SK-N-SH treated with all-trans-retinoic acid at 6 μM for 48 hours (cell line): ENCODE results near the gene PDCD1LG2.

Source experiments
- BACH2 ChIP-seq: fragments of 250-450 bp; sonication (Bioruptor Pico); IDR thresholded peaks from 2 replicates; pipeline ENCODE4 v1.9.0; 2021; ENCODE audit warnings: mild to moderate bottlenecking, borderline replicate concordance
- PPARA ChIP-seq: fragments of 250-450 bp; sonication (Bioruptor Pico); IDR thresholded peaks from 2 replicates; pipeline ENCODE4 v1.5.0; 2020; ENCODE audit warnings: mild to moderate bottlenecking, borderline replicate concordance
- RARB ChIP-seq: fragments of 250-450 bp; sonication (Bioruptor Pico); IDR thresholded peaks from 2 replicates; pipeline ENCODE4 v1.8.0; 2021; ENCODE audit warnings: mild to moderate bottlenecking, moderate library complexity
- SNAI2 ChIP-seq: fragments of 250-450 bp; sonication (Bioruptor Pico); IDR thresholded peaks from 2 replicates; pipeline ENCODE4 v1.5.0; 2020; ENCODE audit warnings: mild to moderate bottlenecking, moderate library complexity
- TCF4 ChIP-seq: fragments of 250-450 bp; sonication (Bioruptor Pico); IDR thresholded peaks from 2 replicates; pipeline ENCODE4 v1.8.0; 2021; ENCODE audit warnings: mild to moderate bottlenecking, moderate library complexity, borderline replicate concordance
- ZC3H10 ChIP-seq: fragments of 250-450 bp; sonication (Bioruptor Pico); IDR thresholded peaks from 2 replicates; pipeline ENCODE4 v1.5.1; 2021; ENCODE audit warnings: mild to moderate bottlenecking, moderate library complexity
- ZFP3 ChIP-seq: fragments of 250-450 bp; sonication (Bioruptor Pico); IDR thresholded peaks from 2 replicates; pipeline ENCODE4 v1.5.0; 2020; ENCODE audit warnings: mild to moderate bottlenecking, moderate library complexity
- ZFP30 ChIP-seq: fragments of 450-650 bp; formaldehyde crosslinking; IDR thresholded peaks from 2 replicates; pipeline ENCODE4 v1.5.0; 2022; ENCODE audit warnings: mild to moderate bottlenecking, moderate library complexity
- ZNF565 ChIP-seq: fragments of 450-650 bp; formaldehyde crosslinking; conservative IDR thresholded peaks from 2 replicates; pipeline ENCODE4 v1.5.0; 2020; ENCODE audit warnings: low read depth, mild to moderate bottlenecking, moderate library complexity
- ZNF8 ChIP-seq: fragments of 450-650 bp; formaldehyde crosslinking; IDR thresholded peaks from 2 replicates; pipeline ENCODE4 v1.5.0; 2020; ENCODE audit warnings: mild to moderate bottlenecking, moderate library complexity
- TF ChIP-seq, protein P1 (sequence below): fragments of 250-450 bp; sonication (Bioruptor Pico); IDR thresholded peaks from 2 replicates; pipeline ENCODE4 v1.8.0; 2020; ENCODE audit warnings: mild to moderate bottlenecking, moderate library complexity, borderline replicate concordance
- TF ChIP-seq, protein P2 (sequence below): fragments of 250-450 bp; sonication (Bioruptor Pico); IDR thresholded peaks from 2 replicates; pipeline ENCODE4 v1.5.1; 2020; ENCODE audit warnings: low read depth, mild to moderate bottlenecking, moderate library complexity
- TF ChIP-seq, protein P3 (sequence below): fragments of 250-450 bp; sonication (Bioruptor Pico); IDR thresholded peaks from 2 replicates; pipeline ENCODE4 v1.5.1; 2021; ENCODE audit warnings: mild to moderate bottlenecking, moderate library complexity
- TF ChIP-seq, protein P4 (sequence below): fragments of 250-450 bp; sonication (Bioruptor Pico); IDR thresholded peaks from 2 replicates; pipeline ENCODE4 v1.8.0; 2021; ENCODE audit warnings: low read depth, mild to moderate bottlenecking, moderate library complexity, borderline replicate concordance

DNA sequence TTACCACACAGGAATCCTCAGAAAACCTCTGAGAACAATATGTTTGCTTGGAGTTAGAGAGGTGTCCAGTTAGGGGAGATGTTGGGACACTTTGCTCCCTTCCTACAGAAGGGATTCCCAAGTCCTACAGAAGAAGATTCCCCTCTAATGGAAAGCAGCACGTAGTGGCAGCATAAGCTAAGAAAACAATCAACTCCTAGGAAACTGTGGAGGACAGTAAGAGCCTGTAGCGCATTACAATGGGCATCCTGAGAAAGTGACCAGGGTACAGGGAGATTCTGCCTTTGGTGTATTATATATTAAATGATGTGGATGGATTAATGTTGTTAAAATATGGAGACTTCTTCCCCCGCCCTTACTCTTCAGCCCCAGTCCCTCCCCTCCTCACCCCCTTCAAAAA is 104.7 kb downstream of the PDCD1LG2 start:
- no peak for TF ChIP-seq ZNF565 (CRISPR knock-in tag)
- TF ChIP-seq RARB (CRISPR knock-in tag) = no peak
- no peak for TF ChIP-seq ZFP30
- TF ChIP-seq ZFP3 (CRISPR knock-in tag) = no peak
- no peak for TF ChIP-seq ZC3H10 (CRISPR knock-in tag)
- TF ChIP-seq, protein P1, sequence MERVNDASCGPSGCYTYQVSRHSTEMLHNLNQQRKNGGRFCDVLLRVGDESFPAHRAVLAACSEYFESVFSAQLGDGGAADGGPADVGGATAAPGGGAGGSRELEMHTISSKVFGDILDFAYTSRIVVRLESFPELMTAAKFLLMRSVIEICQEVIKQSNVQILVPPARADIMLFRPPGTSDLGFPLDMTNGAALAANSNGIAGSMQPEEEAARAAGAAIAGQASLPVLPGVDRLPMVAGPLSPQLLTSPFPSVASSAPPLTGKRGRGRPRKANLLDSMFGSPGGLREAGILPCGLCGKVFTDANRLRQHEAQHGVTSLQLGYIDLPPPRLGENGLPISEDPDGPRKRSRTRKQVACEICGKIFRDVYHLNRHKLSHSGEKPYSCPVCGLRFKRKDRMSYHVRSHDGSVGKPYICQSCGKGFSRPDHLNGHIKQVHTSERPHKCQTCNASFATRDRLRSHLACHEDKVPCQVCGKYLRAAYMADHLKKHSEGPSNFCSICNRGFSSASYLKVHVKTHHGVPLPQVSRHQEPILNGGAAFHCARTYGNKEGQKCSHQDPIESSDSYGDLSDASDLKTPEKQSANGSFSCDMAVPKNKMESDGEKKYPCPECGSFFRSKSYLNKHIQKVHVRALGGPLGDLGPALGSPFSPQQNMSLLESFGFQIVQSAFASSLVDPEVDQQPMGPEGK (CRISPR knock-in tag) = no peak
- no peak for TF ChIP-seq SNAI2 (CRISPR knock-in tag)
- TF ChIP-seq, protein P2, sequence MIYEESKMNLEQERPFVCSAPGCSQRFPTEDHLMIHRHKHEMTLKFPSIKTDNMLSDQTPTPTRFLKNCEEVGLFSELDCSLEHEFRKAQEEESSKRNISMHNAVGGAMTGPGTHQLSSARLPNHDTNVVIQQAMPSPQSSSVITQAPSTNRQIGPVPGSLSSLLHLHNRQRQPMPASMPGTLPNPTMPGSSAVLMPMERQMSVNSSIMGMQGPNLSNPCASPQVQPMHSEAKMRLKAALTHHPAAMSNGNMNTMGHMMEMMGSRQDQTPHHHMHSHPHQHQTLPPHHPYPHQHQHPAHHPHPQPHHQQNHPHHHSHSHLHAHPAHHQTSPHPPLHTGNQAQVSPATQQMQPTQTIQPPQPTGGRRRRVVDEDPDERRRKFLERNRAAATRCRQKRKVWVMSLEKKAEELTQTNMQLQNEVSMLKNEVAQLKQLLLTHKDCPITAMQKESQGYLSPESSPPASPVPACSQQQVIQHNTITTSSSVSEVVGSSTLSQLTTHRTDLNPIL (CRISPR knock-in tag) = no peak
- no peak for TF ChIP-seq TCF4 (CRISPR knock-in tag)
- TF ChIP-seq PPARA = no peak
- TF ChIP-seq, protein P3, sequence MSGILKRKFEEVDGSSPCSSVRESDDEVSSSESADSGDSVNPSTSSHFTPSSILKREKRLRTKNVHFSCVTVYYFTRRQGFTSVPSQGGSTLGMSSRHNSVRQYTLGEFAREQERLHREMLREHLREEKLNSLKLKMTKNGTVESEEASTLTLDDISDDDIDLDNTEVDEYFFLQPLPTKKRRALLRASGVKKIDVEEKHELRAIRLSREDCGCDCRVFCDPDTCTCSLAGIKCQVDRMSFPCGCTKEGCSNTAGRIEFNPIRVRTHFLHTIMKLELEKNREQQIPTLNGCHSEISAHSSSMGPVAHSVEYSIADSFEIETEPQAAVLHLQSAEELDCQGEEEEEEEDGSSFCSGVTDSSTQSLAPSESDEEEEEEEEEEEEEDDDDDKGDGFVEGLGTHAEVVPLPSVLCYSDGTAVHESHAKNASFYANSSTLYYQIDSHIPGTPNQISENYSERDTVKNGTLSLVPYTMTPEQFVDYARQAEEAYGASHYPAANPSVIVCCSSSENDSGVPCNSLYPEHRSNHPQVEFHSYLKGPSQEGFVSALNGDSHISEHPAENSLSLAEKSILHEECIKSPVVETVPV (CRISPR knock-in tag) = no peak
- TF ChIP-seq, protein P4, sequence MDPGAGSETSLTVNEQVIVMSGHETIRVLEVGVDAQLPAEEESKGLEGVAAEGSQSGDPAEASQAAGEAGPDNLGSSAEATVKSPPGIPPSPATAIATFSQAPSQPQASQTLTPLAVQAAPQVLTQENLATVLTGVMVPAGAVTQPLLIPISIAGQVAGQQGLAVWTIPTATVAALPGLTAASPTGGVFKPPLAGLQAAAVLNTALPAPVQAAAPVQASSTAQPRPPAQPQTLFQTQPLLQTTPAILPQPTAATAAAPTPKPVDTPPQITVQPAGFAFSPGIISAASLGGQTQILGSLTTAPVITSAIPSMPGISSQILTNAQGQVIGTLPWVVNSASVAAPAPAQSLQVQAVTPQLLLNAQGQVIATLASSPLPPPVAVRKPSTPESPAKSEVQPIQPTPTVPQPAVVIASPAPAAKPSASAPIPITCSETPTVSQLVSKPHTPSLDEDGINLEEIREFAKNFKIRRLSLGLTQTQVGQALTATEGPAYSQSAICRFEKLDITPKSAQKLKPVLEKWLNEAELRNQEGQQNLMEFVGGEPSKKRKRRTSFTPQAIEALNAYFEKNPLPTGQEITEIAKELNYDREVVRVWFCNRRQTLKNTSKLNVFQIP (CRISPR knock-in tag) = no peak
- no peak for TF ChIP-seq BACH2
- no peak for TF ChIP-seq ZNF8
